Inflammatory macrophage treated with lipopolysaccharide for 1 hour (primary cell): ENCODE results near the gene USP22.

Experiments
- DNase-seq, 2 donors: peaks; one replicate each; pipeline ENCODE4 v3.0.0-alpha.2; 2020 to 2022

The USP22 gene

DNA sequence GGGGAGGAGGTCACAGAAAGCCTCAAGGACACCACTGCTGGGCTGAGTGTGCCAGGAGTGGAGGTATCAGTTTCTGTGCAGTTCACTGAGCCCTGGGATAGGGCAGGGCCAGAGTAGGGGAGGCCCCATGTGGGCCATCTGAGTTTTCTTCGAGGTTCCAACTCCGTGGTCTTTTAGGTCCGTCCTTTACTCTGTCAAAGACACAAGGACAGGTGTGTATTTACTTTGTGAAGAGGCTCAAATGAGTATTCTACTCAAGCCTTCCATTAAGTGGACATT lies 59.5 kb downstream of the USP22 start:
- DNase-seq = no peak

DNA sequence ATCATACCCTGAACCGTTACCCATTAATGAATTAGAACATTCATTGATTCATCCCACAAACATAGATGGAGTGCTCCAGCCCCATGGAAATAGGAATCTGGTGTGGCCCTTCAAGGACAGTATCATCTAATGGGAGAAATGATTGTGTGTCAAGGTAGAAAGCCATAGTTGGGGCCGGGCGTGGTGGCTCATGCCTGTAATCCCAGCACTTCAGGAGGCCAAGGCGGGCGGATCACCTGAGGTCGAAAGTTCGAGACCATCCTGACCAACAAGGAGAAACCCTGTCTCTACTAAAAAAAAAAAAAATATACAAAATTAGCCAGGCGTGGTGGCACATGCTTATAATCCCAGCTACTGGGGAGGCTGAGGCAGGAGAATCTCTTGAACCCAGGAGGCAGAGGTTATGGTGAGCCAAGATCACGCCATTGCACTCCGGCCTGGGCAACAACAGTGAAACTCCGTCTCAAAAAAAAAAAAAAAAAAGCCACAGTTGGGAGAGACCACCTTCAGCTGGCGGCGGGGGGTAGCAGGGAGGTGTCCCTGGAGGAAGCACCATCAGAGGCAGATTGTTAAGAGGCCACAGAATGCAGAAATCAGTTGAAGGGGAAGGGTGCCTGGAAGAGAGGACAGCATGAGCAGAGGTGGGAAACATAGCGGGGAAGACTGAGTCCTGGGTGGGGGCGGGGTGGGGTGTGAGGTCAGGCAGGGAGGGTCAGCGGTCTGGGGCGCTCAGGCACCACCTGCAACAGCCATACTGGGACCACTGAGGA lies 60.0 kb downstream of the USP22 start:
- no peak for DNase-seq

DNA sequence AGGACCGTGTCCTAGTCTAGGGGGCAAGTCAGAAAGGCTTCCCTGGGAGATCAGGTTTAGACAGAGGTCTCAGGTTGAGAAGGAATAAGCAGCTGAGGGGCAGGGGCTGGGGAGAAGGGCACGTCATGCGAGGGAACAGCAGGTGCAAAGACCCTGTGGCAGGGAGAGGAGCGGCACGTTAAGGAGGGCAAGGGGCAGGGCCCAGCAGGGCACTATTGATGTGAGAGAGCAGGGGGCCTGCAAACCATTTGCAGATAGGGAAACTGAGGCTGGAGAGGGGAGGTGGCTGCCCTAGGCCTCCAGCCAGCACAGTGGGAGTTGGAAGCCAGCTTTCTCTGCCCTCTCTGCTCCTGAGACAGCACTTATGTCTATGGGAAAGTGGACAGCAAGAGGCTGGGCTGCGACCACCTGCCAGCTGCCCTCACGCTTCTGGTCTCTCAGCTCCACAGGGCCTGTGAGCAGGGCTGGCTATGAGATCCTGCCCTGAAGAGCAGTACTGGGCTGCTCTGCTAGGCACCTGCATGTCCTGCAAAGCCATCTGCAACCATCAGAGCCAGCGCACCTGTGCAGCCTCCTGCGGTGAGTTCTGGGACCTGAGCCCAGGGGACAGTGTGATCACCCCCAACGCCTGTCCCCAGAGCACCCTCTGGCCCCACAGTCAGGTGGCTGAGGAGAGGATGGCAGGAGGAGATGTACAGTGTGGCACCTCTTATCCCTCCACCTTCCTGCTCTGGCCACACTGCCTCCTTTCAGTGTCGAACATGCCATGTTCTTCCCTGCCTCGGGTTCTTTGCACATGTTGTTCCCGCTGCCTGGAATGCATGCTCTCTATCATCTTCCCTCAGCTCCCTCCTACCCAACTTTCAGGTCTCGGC lies 61.5 kb downstream of the USP22 start:
- DNase-seq = no peak

DNA sequence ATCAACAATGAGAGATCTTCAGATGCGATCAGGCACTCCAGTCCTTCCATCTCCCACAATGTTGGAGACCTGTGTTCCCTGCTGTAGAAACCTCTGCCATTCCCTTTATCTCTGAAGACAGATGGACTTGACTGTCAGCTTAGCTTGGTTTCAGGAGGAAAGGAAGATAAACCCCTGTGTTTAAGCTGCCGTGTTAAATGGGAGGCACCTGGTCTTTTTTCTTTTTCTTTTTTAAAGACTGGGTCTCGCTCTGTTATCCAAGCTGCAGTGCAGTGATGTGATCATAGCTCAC lies 63.1 kb downstream of the USP22 start:
- DNase-seq = no peak

DNA sequence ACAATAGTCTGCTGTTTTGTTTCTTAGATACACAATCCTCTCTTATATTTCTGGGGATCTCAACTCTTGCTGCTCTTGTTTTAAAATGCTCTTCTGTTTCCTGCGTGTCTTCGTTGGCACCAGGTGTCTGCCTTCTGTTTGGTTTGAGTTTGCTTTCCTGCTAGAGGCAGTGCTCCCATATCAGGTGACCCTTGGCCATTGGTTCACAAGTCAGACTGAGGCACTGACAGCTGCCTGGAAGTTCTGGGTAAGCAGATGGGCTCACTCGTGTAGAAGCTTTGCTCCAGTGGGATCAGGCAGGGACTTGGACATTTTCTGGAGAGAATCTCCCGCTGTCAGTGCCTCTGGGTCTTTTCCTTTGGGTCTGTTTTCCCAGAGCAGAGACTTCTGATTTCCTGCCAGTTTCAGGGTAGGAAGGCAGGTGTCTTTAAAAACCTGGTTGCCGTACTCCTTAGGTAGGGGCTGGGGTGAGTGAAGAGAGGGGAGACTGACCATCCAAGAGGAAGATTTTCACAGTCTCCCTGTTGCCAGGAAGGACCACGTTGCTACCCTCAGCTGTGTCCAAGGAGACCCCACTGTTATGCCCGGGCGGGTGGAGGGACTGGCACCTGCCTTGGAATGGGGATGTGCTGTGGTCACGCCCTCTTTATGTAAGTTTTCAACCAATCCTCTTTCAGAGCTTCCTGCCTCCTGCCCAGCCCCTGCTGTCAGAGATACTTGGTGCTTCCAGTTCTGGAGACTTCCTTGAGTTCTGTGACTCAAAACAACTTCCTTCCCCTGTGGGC lies 63.6 kb downstream of the USP22 start:
- peak in 1 of 2 donors; percentile 7 for DNase-seq

DNA sequence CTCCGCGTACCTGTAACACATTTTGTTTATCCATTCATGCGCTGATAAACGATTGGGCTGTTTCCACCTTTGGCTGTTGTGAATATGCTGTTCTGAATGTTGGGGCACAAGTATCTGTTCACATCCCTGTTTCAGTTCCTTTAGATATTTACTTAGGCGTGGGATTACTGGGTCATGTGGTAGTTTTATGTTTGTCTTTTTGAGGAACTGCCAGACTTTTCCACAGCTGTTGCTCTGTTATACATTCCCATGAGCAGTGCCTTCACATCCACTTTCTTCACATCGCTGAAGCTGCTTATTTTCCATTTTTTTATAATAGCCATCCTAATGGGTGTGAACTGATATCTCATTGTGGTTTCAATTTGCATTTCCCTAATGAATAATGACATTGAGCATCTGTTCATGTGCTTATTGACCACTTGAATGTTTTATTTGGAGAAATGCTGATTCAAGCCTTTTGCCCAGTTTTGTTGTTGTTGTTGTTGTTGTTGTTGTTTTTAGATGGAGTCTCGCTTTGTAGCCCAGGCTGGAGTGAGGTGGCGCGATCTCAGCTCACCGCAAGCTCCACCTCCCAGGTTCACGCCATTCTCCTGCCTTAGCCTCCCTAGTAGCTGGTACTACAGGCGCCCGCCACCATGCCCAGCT lies 65.1 kb downstream of the USP22 start:
- peak; percentile 52 to 77 for DNase-seq

DNA sequence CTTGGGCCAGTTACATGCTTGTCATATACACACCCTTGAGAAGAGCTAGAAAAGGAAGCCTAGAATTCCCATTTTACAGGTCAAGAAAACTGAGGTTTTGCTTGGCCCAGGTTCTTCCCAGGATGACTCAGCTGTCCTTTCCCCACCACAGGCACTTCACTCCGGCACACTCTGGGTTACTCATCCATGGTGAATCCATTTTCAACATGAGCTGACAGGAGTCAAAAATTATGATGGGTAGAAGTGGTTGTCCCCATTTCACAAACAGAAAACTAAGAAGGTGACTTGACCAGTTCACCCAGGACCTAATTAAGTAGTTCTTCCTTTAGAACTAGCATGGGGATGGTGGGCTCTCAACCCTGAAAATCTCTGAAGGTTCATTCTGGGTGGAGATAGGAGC lies 67.2 kb downstream of the USP22 start:
- DNase-seq = peak in 1 of 2 donors; percentile 22

DNA sequence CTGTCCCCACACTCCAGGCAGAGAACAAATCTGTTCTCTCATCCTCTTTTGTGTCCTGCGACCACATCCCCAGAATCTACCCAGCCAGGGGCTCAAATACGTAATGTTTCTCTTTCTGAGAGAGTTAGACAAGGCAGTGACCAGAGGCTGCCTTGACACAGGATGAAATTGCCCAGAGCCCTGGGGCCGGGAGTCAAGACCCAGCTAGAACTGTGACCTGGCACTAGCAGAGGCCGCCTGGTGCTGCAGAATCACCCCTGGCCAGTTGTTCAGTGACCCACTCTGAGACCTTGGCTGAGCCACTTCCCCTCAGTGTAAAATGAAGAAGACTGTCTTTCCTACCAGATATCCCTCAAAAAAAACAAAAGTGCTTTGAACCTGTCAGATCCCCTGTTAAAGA lies 72.5 kb downstream of the USP22 start:
- DNase-seq = no peak

DNA sequence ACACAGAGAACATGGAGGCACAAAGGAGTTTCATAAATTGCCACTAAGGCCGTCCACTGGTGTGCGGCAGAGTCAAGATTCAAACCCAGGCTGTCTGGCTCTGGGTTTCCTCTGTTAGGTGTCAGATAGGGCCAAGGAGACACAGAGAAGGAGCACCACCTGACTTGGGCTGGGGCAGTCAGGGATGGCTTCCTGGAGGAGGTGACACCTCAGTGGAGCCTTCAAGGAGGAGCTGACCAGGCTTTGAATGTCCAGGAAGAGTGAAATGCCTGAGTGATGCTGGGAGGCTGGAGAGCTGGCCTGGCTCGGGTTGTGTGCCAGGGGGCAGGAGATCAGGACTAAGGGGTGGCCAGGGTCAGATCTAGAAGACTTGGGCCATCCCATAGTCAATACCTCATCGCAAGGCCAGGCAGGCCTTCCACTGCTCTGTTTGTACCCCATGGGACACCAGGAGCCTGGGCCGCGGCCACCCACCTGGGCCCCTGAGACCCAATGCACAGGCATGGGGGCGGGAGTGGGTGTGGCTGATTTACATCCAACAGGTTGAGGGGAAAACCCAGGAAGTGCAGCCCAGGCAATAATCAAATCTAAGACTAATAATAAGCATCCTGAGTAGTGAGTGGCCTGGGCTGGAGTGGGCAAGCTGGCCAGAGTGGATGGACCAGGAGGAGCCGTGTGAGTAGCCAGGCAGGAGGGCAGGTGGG lies 73.7 kb downstream of the USP22 start:
- no peak for DNase-seq

DNA sequence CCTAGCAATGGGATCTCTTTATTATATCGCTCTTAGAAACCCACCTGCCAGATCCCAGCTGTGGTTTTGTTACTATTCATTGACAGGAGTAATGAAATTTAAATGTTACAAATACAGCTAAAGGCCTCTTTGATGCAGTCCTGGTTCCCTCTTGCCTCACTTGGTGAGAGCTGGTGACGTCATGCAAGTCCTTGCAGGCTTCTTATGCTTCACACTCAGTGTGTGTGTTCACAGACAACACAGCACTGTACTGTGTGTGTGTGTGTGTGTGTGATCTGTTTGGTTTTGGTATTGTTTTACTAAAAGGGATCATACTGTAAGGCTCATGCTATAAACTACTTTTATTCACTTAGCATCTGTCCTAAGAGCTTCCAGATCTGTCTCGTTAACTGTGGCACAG lies 75.0 kb downstream of the USP22 start:
- DNase-seq = no peak

DNA sequence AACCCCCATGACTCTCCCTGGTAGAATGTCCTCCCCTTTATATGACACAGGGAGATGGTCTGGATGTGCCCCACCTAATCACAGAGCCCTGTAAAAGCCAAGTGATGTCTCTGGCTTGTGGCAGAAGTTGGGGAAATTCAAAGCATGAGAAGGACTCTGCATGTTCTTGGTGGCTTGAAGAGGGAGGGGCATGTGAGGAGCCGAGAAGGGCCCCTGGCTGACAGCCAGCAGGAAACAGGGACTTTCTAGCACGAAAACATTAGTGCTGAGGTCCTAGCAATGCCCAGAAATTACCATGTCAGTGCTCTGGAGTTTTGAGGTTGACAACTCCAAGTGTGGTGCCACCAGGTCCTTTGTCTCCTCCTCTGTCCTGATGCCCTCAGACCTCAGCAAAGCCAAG lies 75.9 kb downstream of the USP22 start:
- no peak for DNase-seq

DNA sequence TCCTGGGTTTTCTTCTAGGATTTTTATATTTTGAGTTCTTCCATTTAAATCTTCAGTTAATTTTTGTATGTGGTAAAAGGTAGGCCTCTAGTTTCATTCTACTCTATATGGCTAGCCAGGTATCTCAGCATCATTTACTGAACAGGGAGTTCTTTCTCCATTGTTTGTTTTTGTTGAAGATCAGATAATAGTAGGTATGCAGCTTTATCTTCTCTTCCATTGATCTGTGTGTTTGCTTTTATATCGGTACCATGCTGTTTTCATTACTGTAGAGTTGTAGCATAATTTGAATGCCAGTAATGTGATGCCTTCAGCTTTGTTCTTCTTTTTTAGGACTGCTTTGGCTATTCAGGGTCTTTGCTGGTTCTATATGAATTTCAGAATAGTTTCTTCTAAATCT lies 77.3 kb downstream of the USP22 start:
- no peak for DNase-seq

DNA sequence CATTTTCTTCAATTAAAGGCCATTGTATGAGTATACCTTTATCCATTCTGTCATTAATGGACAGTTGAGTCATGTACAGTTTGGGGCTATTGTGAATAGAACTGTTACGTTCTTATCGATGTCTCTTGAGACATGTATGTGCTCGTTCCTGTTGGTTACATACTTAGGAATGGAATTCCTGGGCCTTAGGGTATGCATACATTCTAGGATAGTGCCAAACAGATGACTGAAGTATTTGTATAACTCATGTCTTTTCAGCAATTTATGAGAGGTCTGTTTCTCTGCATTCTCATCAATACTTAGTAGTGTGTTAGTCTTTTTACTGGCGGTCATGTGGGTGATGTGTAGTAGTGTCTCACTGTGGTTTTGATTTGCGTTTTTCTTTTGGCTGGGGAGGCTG lies 81.2 kb downstream of the USP22 start:
- no peak for DNase-seq

DNA sequence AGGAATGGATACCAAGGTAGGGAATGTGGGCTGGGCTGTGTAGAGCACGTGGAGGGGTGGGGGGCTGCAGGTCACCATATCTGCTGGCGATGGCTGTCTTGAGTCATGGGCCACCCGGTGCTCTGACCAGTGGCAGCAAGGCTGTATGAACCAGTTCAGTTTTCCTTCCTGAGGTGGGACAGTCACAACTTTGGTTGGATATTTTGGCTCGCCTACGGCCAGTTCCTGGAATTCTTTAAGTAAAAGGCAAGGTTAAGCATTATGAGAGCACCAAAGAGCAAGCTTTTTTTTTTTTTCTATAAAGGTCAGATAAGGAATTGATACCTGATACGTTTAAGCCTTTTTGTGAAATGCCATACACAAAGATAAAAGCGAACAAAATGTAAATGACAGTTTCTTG lies 81.9 kb downstream of the USP22 start:
- no peak for DNase-seq

DNA sequence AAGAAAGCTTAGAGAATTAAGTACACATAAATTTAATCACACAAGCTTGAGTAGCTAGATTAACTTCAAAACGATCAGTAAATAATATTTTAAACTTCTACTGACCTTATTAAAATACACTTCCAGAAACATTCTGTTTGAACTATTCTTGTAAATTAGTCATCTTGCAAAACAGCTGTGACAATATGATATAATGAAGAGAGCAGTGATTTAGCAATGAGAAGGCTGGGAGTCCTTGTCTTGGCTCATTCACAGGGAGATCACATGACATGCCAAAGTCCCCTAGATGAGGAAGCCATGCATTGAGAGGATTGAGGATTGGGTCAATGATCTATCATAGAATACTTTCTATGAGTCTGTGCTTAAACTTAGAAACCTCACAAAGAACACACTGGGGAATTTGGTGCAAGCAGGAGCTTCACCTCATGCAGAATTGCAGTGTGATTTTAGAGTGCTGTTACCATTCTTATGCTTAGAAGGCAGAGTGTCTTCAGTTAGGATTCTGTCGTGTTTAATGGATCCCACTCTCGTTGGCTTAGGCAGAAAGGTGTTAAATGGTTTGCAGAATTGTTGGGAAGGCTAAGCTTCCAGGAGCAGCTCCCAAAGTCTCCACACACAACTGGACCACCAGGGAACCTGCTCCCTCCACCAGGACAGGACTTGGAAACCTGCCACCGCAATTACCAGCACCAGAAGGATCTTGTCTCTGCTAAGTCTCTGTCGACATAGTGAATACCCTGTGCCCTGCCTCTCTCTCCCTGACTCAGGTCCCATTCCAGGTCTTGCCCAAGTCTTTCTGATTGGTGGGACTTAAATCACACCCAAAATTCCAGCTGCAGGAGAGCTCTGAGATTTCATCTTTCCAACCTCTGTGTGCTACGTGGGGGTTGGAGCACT lies 87.1 kb downstream of the USP22 start:
- DNase-seq = peak; percentile 75 to 92

DNA sequence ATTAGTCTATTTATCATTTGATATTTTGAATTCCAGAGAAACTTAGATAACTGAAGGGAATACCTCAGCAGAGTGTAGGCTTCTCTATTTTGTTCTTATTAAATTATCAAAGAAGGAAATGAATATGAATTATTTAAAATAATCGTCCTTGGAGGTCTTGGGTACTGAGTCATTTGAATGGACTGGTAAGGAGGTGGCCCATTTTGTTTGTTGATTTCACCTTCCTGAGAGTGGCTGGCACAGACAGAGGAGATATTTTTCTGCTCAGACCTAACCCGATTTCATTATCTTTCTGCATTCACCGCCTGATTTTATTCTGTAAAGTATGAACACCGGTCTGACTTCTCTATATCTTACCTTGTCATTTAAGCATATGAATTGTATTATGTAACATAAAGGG lies 88.0 kb downstream of the USP22 start:
- DNase-seq = no peak

DNA sequence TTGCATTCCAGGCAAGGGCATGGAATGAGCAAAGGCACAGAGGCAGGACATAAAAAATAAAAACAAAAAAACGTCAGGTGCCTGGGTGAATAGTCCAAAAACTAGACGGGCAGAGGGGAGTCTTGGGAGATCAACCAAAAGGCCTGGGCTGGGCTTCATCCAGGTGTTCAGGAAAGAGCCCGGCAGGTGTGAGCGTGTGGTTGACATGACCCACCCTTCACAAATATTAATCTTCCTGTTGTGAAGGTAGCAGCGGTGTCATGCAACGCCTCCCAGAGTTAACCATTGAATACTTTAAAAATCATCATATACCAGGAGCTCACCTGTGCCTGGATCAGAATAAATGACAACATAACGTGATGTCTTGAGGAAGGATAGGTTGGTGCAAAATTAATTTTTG lies 90.6 kb downstream of the USP22 start:
- DNase-seq = no peak
